ENCODE measurements around the gene KMT5B.
"Not testable (repeated sequence)": the region's sequence is repeated elsewhere in the genome, so short reads cannot be mapped to it uniquely, and the experiment has no call there.

DNA sequence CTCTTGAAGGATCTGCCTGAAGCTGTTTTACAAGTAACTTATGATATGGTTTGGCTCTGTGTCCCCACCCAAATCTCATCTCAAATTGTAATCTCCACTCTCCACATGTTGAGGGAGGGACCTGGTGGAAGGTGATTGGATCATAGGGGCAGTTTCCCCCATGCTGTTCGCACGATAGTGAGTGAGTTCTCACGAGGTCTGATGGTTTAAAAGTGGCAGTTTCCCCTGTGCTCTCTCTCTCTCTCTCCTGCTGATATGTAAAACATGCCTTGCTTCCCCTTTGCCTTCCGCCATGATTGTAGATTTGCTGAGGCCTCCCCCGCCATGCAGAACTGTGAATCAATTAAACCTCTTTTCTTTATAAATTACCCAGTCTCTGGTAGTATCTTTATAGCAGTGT, 31.8 kb upstream of the KMT5B start:
- TF ChIP-seq POLR2A, EP300 (IDR thresholded peaks at IDR 0.05): not testable (repeated sequence)
- TF ChIP-seq, protein P1, sequence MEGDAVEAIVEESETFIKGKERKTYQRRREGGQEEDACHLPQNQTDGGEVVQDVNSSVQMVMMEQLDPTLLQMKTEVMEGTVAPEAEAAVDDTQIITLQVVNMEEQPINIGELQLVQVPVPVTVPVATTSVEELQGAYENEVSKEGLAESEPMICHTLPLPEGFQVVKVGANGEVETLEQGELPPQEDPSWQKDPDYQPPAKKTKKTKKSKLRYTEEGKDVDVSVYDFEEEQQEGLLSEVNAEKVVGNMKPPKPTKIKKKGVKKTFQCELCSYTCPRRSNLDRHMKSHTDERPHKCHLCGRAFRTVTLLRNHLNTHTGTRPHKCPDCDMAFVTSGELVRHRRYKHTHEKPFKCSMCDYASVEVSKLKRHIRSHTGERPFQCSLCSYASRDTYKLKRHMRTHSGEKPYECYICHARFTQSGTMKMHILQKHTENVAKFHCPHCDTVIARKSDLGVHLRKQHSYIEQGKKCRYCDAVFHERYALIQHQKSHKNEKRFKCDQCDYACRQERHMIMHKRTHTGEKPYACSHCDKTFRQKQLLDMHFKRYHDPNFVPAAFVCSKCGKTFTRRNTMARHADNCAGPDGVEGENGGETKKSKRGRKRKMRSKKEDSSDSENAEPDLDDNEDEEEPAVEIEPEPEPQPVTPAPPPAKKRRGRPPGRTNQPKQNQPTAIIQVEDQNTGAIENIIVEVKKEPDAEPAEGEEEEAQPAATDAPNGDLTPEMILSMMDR (IDR thresholded peaks at IDR 0.05): not testable (repeated sequence)

Data from ovary (tissue), 3 donors.